ENCODE measurements around the gene LDOC1.

The LDOC1 gene

GRCh38 chrX:141180851-141181250 lies 3.9 kb upstream of the LDOC1 start:
- TF ChIP-seq CTCF (IDR thresholded peaks at IDR 0.05), result no peak

GRCh38 chrX:141175786-141176185 lies 1.1 kb downstream of the LDOC1 start:
- TF ChIP-seq CTCF (IDR thresholded peaks at IDR 0.05), result no peak

DNA sequence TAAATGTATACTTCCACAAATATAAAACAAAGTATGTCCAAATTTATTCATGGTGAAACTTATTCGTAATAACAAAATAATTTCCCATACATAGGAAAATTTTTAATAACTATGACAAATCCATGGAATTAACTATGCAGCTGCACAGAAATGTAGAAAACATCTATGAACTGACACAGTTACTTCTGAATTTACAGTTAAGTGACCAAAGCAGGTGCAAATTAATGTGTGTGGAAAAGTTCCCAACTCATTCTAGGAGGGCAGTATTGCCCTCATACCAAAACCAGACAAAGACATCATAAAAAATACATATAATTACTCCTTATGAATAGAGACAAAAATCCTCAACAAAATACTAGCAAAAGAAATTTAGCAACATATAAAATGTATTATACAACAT lies 12.5 kb downstream of the LDOC1 start:
- no peak for TF ChIP-seq CTCF (IDR thresholded peaks at IDR 0.05)

GRCh38 chrX:141158084-141158483 lies 18.8 kb downstream of the LDOC1 start:
- TF ChIP-seq CTCF (IDR thresholded peaks at IDR 0.05), result no peak

DNA sequence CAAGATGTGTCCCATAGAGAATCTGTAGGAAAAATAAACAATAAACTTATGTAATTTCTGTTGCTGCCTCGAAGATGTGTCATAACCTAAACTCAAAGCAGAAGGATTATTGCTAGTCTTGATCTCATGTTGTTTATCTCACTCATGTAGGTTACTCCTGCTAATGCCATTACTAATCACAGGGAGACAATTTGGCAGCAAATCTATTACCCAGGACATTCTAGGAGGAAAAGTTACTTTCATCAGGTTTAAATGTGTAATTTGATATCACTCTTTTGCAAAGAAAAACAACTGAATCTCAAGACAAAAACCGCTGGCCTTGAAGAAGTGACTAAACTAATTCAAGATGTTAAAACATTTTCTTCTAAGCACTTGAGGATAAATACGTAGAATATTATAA lies 34.0 kb downstream of the LDOC1 start:
- no peak for TF ChIP-seq CTCF (IDR thresholded peaks at IDR 0.05)

DNA sequence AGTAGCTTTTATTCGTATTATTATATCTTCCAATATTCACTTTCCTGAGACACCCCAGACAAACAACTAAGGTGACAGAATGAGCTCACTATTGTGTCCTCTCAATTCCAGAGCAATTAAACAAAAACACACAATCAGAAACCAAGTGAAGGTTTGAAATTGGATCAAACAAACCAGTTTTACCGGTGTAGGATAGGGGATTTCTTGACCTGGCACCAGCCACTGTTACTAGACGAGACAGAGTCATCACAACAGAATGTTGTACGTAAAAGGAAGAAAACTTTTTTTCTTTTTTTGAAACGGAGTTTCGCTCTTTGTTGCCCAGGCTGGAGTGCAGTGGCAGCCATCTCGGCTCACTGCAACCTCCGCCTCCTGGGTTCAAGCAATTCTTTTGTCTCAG lies 43.7 kb downstream of the LDOC1 start:
- TF ChIP-seq CTCF (IDR thresholded peaks at IDR 0.05), result no peak

DNA sequence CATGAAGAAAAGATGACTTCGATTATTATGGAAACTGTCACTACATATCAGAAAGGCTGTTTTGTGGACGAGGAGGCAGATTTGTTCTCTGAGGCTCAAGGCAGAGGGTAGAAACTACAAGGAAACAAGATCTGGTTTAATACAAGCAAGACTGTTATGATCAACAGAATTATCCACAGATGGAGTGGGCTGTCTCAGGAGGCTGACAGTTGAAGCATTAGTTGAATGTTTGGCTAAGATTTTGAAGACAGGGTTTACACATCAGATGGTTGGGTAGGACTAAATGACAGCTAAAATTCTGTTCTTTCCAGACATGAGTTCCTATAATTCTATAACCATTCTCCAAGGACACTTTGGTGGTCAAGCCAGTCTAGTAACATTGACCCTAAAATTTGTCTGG lies 49.8 kb downstream of the LDOC1 start:
- no peak for TF ChIP-seq CTCF (IDR thresholded peaks at IDR 0.05)
